ENCODE measurements around the gene VRK1.

Gene VRK1

DNA sequence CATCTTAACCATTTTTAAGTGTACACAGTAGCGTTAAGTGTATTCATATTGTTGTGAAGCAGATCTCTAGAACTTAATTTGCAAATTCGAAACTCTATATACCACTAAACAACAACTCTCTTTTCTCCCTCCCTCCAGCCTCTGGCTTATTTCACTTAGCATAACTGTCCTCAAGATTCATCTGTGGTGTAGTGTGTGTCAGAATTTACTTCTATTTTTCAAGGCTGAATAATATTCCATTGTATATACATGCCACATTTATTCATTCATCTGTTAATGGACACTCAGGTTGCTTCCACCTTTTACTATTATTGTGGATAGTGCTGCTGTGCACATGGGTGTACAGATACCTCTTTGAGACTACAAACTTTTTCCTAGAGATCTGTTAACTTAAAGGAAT lies 26.5 kb downstream of the VRK1 start:
- no peaks in the 10 kb centered on the region for H3K9me3 ChIP-seq (ENCODE audit: insufficient read depth, low read length)
- H3K27me3 ChIP-seq (ENCODE audit: low read length), result no peaks in the 10 kb centered on the region
- no peak overlapping the region for H3K27ac ChIP-seq (ENCODE audit: low read depth, low read length)
- H3K79me2 ChIP-seq (ENCODE audit: insufficient read depth, low read length), result peaks cover 100% of the 10 kb centered on the region
- H3K4me2 ChIP-seq (ENCODE audit: low read depth, low read length, poor library complexity, severe bottlenecking), result no peak overlapping the region
- H2AFZ ChIP-seq (ENCODE audit: low read depth, low read length, severe bottlenecking), result no peak overlapping the region
- no peaks in the 10 kb centered on the region for H3K9me2 ChIP-seq (replicated peaks; ENCODE audit: insufficient read depth, low read length)
- no peaks in the 10 kb centered on the region for H3F3A ChIP-seq (ENCODE audit: insufficient read depth)
- TF ChIP-seq EZH2phosphoT487 (conservative IDR thresholded peaks at IDR 0.05; ENCODE audit: low read length), result no peak
- TF ChIP-seq, protein P1, sequence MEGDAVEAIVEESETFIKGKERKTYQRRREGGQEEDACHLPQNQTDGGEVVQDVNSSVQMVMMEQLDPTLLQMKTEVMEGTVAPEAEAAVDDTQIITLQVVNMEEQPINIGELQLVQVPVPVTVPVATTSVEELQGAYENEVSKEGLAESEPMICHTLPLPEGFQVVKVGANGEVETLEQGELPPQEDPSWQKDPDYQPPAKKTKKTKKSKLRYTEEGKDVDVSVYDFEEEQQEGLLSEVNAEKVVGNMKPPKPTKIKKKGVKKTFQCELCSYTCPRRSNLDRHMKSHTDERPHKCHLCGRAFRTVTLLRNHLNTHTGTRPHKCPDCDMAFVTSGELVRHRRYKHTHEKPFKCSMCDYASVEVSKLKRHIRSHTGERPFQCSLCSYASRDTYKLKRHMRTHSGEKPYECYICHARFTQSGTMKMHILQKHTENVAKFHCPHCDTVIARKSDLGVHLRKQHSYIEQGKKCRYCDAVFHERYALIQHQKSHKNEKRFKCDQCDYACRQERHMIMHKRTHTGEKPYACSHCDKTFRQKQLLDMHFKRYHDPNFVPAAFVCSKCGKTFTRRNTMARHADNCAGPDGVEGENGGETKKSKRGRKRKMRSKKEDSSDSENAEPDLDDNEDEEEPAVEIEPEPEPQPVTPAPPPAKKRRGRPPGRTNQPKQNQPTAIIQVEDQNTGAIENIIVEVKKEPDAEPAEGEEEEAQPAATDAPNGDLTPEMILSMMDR (IDR thresholded peaks at IDR 0.05; ENCODE audit: insufficient read depth, low read length, poor library complexity, severe bottlenecking), result no peak
- peaks cover 17% of the 10 kb centered on the region for H3K36me3 ChIP-seq (ENCODE audit: low read length)
- H4K20me1 ChIP-seq (ENCODE audit: low read depth, low read length), result peaks cover 21% of the 10 kb centered on the region
- H3K9ac ChIP-seq (ENCODE audit: low read length), result no peak overlapping the region
- no peak overlapping the region for H3K4me3 ChIP-seq (ENCODE audit: insufficient read depth, low read length, poor library complexity, severe bottlenecking)

DNA sequence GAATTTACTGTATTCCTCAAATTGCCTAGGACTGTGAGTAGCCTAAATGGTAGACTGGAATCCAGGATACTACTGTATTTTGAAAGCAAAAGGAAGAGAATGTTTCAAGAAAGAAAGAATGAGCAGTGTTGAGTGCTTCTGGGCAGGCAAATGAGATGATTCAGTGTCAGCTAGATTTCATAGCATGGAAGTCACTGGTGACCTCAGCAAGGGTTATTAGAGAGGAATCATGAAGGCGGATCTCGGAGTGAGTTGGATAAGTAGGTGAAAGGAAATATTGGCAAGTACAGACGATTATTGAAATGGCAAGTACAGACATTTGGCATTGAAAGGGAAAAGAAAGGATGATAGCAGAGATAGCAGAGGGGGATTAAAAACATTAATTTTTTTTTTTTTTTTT lies 27.1 kb downstream of the VRK1 start:
- Histone ChIP-seq H2AFZ (ENCODE audit: low read depth, low read length, severe bottlenecking) (no peak overlapping the region), H3K4me2 (ENCODE audit: low read depth, low read length, poor library complexity, severe bottlenecking) (no peak overlapping the region), H3K9me3 (ENCODE audit: insufficient read depth, low read length) (peaks cover under 1% of the 10 kb centered on the region; the same call in 1 of the 2 replicates), H3K9me2 (replicated peaks; ENCODE audit: insufficient read depth, low read length) (no peaks in the 10 kb centered on the region), H3K27me3 (ENCODE audit: low read length) (no peaks in the 10 kb centered on the region), H3K9ac (ENCODE audit: low read length) (no peak overlapping the region), H3K36me3 (ENCODE audit: low read length) (peaks cover 21% of the 10 kb centered on the region), H3K27ac (ENCODE audit: low read depth, low read length) (no peak overlapping the region), H4K20me1 (ENCODE audit: low read depth, low read length) (peaks cover 16% of the 10 kb centered on the region), H3K4me3 (ENCODE audit: insufficient read depth, low read length, poor library complexity, severe bottlenecking) (no peak overlapping the region), H3K79me2 (ENCODE audit: insufficient read depth, low read length) (peaks cover 100% of the 10 kb centered on the region), H3F3A (ENCODE audit: insufficient read depth) (no peaks in the 10 kb centered on the region)
- TF ChIP-seq, protein P1 (IDR thresholded peaks at IDR 0.05; ENCODE audit: insufficient read depth, low read length, poor library complexity, severe bottlenecking), result no peak
- TF ChIP-seq EZH2phosphoT487 (conservative IDR thresholded peaks at IDR 0.05; ENCODE audit: low read length), result no peak

DNA sequence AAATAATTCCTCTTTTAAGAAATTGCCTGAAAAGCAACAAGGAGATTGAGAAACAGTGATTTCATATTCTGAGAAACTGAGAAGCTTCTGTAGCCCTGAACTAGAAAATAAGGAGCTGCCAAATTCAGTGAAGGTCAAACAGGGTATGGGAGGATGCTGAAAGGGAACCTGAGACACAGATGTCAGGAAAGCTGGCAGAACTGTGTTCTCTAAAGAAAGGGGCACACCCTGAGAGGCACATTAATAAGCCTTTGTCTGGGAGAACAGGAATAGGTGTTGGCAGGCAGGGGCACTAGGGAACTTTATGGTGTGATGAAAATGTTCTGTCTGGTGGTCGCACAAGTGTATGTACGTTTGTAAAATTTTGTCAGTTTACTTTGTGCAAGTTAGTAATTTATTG lies 29.6 kb downstream of the VRK1 start:
- no peak overlapping the region for H3K4me3 ChIP-seq (ENCODE audit: insufficient read depth, low read length, poor library complexity, severe bottlenecking)
- peaks cover 9% of the 10 kb centered on the region; the same call in 1 of the 2 replicates for H4K20me1 ChIP-seq (ENCODE audit: low read depth, low read length)
- TF ChIP-seq, protein P1 (IDR thresholded peaks at IDR 0.05; ENCODE audit: insufficient read depth, low read length, poor library complexity, severe bottlenecking), result no peak
- TF ChIP-seq EZH2phosphoT487 (conservative IDR thresholded peaks at IDR 0.05; ENCODE audit: low read length), result no peak
- H3K36me3 ChIP-seq (ENCODE audit: low read length), result peaks cover 28% of the 10 kb centered on the region
- H3K4me2 ChIP-seq (ENCODE audit: low read depth, low read length, poor library complexity, severe bottlenecking), result no peak overlapping the region
- no peak overlapping the region for H2AFZ ChIP-seq (ENCODE audit: low read depth, low read length, severe bottlenecking)
- no peak overlapping the region for H3K9ac ChIP-seq (ENCODE audit: low read length)
- no peak overlapping the region for H3K27ac ChIP-seq (ENCODE audit: low read depth, low read length)
- H3K9me3 ChIP-seq (ENCODE audit: insufficient read depth, low read length), result peaks cover 9% of the 10 kb centered on the region; the same call in 1 of the 2 replicates
- H3K79me2 ChIP-seq (ENCODE audit: insufficient read depth, low read length), result peaks cover 100% of the 10 kb centered on the region
- H3K9me2 ChIP-seq (replicated peaks; ENCODE audit: insufficient read depth, low read length), result no peaks in the 10 kb centered on the region
- H3F3A ChIP-seq (ENCODE audit: insufficient read depth), result no peaks in the 10 kb centered on the region
- H3K27me3 ChIP-seq (ENCODE audit: low read length), result no peaks in the 10 kb centered on the region
